Activated CD4-positive, alpha-beta T cell treated with anti-CD3 and anti-CD28 coated beads, Interleukin-2, amount 50 U/mL, for 4 hours (primary cell): Measurements from ENCODE around the gene TMEM154.

Experiments
- DNase-seq, 2 experiments: peaks; one replicate each; pipeline ENCODE4 v3.0.0-alpha.2; 2020

Gene TMEM154

DNA sequence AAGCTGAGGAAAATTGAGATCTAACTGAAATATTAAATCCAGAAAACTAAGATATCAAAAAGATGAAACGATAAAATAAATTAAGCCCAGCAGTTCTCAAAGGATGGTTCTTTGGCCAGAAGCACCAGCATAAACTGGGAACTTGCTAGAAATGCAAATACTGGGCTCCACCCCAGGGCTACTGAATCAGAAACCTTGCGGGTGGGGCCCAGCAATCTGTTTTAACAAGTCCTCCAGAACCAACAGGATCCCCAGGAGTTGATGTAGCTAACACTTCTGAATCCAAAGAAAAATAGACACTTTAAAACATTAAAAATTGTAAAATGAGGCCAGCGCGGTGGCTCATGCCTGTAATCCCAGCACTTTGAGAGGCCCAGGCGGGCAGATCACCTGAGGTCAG lies 14.1 kb upstream of the TMEM154 start:
- no peak for DNase-seq

- DNase-seq: no peak
Measured at GRCh38 chr4:152691761-152692160, 12.0 kb upstream of the TMEM154 start.

DNA sequence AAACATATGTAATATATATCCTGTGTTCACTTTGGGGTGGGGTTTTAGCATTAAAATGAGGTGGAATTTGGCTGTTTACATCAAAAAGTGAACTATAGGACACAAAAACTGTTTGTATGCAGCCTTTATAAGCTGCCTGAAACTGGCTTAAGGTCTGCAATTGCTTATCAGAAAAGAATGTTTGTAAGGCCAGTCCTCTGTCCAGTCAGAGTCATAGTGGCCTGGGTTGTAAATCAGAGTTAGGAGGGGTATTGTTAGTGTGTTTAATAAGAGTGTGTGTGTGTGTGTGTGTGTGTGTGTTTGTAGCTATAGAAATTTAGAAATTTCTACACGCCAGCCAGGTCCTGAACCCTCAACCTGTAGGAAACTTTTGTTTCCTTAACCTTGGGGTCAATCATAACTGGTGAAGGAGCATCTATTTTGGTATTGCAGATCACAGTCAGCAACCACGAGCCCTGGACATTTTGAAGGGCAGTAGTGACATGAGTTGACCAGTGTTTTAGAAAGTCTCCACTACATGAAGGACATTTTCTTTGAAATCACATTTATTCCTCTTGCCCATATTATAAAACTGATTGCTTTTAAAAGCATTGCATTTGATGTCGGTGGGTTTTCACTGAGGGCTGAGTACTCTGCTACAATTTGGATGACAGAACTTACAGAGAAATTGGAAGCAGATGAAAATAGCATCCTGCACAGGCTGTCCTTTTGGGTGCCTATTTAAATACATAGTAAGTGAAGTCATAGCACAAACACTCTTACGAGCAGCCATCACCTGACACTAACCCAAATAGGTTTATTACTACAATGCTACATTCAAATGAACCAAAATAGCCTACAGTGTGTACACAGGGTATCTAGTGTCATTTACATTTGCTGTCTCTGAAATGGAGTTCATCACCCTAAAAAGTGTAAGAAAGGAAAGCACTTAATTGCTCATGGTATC lies 11.2 kb upstream of the TMEM154 start:
- DNase-seq: no peak

DNA sequence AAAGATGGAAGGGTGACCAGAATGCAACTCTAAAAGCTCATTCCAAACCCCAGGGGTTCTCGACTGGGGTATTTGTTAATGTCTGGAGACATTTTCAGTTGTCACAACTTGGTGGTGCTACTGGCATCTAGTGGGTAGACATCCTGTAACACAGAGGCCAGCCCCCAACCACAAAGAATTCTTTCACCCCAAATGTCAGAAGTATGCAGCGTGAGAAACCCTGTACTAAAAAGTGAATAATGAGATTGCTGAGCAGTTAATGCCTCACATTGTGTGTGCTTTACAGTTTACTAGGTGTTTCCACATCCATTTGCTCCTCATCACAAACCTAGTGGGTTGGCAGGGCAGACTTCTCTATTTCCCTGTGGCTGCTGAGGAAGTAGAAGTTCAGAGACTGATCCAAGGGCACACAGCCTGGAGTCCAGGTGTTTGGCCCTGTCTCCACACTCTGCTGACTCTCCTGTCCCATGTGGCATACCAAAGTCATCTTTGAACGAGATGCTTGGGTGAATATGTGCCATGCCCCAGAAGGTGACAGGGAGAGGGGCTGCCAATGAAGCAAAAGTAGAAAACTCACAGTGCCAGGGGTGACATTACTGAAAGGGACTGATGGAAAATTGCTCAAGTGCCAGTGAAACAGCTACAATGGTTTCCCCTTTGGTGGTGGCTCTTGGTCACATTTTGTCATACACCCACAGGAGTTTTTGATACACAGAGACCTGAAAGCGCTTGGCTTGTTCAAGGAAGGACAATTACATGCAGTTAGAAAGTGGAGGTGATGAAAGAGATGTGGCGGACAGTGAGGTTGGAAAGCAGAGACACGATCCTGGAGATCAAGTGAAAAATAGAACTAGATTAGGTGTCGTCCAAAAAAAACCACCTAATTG lies 10.1 kb upstream of the TMEM154 start:
- no peak for DNase-seq

DNA sequence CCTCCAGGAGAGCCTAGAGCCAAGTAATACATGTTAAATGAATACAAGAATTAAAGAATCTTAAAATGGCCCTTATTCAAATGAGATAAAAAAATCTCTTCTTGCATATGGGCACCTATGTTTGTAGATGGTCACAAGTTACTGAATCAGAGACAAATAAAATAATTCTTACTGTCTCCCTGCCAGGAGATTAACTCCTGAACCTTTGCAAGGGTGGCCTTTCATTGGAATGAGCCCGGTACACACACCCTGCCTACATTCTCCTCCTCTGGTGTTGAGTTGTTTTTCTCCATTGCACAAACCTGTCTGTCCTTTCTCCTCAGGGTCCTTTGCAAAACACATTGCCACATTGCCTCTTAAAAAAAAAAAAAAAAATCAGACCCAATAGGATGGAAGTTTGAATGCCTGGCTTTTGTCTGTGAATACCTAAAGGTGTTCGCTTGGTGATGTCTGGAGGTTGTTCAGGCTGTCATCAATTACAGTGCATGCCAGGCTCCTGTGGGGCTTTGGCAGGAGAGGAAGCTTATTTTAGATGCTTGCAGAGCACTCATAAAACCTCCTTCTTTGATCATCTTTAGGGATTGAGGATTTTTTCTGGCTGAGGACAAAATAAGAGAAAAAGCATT lies 8.3 kb upstream of the TMEM154 start:
- DNase-seq: no peak

- DNase-seq: no peak
Measured at GRCh38 chr4:152686452-152687013, 6.7 kb upstream of the TMEM154 start.

GRCh38 chr4:152684587-152684986 lies 4.8 kb upstream of the TMEM154 start:
- DNase-seq: no peak

DNA sequence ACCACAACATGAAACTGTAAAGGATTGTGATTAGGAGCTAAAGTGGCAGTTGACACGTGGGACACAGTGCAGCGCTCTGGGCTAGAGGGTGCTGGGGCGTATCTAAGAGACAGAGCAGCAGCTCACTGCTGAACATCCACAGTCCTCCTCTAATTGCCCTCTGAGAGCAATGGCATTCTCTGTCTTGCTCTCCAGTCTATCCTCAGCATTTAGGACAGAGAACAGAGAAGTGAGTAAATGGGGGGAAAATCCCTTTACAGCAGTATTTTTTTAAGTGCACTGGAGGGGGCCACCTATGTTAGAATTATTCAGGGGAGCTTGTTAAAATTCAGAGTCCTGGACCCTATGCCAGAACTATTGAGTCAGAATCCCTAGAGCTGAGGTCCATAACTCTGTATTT lies 4.2 kb upstream of the TMEM154 start:
- DNase-seq: no peak

DNA sequence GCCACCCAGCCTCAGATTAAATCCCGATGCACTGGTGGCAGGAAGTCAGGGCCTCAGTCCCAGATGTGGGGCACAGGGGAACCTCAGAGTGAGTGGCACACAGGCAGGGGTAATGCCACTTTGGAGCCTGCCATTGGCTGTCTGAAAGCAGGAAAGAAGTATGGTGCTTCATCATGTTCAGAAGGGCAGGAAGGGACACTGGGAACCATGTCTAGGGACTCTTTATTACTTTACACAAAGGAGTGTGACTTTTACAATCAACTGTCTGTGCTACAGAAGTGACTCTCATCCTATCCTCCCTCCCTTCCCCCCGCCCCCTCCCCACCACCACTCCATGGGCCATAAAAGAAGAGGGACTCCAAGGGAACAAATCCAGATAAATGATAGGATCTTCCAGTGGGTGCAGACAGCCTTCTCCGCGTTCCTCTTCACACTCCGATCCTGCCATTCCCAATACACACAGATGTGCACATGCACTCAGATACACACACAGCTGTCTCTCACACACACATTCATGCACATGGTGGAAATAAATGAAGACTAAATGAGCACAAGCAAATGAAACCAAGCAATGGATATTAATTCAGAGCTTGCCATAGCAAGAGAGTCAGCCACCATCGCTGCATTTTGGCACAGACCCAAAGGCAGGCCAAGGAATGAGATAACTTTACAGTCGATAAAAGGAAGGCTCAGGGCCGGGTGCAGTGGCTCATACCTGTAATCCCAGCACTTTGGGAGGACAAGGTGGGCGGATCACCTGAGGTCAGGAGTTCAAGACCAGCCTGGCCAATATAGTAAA lies 2.5 kb upstream of the TMEM154 start:
- DNase-seq: no peak

- no peak for DNase-seq
Measured at GRCh38 chr4:152680988-152681603, 1.3 kb upstream of the TMEM154 start.

- no peak for DNase-seq
Measured at GRCh38 chr4:152678841-152679240, 956 bp downstream of the TMEM154 start.

DNA sequence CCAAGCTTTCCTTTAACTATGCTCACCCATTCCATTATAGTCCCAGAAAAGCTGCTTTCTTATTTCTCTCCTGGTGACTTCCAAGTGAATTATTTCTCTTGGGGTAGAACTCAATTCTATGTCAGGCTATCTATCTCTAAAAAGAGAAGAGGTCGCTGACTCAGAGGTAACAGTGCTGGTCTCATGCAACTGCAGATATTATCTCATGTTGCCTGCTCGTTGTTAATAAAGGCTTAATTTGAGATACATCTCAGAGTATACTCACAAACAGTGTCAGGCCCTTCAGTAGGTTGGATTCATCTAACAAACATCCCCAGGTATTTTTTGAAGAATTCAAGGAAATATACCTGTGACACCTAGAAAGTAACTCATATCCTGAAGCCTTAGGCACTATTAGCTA lies 2.7 kb downstream of the TMEM154 start:
- DNase-seq: no peak

GRCh38 chr4:152676052-152676854 lies 3.5 kb downstream of the TMEM154 start:
- DNase-seq: no peak

- DNase-seq: no peak
Measured at GRCh38 chr4:152674359-152674758, 5.4 kb downstream of the TMEM154 start.

GRCh38 chr4:152673489-152673888 lies 6.3 kb downstream of the TMEM154 start:
- no peak for DNase-seq

DNA sequence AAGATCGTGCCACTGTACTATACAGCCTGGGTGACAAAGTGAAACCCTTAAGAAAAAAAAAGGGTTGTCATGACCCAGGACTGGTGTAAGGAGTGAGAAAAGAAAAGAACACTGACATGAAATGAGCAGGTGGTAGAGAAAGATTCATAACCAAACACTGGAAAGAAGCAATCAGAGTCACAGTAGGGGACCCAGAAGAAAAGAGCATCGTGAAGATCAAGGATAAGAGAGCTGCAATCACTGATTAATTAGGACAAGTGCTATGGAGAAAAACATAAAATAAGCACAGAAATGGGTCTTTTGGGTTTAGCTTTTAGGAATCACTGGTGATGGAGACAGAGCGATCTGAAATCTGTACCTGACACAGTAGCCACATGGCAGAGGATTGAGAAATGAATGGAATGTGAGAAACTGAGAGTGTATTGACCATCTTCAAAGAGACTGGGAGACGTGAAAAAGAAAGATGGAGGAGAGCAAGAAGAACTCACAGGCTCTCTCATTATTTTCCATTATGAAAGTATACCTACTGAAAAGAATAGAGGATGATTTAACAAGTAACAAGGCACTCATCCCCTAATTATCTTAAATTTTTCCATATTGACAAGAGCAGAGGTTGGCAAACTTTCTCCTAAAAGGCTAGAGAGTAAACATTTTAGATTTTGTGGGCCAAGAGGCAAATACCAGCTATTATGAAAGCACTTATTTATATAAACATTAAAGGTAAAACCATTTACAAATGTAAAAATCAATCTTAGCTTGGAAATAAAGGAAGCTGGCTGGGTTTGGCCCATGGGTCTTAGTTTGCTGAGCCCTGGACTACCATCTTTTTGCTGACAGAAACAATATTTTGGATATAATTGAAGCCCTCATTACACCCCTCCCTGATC lies 7.3 kb downstream of the TMEM154 start:
- no peak for DNase-seq

DNA sequence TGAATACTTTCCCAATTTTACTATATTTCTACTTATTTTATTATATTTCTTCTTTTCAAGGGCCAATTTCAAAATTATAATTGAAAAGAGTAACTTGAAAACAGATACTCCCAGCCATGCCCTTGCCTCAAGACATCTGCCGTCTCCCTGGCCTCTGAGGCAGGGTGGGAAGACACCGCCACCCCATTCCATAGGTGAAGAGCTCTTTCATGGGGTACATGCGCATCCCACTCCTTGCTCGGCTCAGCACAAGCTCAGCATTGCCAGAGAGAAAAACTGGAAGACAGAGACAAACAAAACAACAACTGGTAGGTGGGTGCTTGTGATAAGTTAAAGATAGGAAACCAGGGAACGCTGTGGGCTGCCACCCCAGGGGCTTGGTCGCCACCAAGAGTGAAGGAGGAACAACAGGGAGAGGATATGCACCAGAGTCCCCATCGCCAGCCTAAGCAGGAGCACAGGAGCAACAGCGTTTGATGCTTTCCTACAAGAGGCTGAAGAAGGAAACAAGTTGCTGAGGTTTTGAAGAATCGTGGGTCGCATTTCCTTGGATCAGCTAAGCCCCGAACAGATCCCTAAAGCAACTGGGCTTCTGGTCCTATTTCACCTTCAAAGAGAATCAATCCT lies 11.3 kb downstream of the TMEM154 start:
- DNase-seq: no peak

- no peak for DNase-seq
Measured at GRCh38 chr4:152667781-152668180, 12.0 kb downstream of the TMEM154 start.

DNA sequence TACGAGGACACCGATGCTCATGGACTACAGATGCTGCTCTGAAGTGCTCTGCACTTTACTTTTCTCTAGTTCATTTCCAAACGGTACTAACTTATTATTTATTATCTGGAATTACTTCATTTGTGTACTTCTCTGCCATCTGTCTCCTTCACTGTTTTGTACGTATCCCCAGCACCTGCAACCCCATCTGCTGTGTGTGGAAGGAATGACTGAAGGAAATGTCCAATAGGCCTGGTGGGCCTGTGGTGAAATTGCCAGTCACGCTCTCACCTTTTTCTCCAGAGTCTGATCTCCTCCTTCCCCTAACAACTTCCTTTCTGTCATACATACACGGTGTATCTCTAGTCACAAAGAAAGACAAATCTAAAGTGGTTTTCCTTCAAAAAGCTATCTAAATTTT lies 12.9 kb downstream of the TMEM154 start:
- no peak for DNase-seq
